Neutrophil (primary cell): ENCODE data around the gene NOX4.

Experiments used
- H3K27ac ChIP-seq: fragments of 200-600 bp; sonication (generic); 2 replicates; pipeline ENCODE4 v1.5.1; 2016; ENCODE audit warnings: mild to moderate bottlenecking, moderate library complexity
- H3K27me3 ChIP-seq: fragments of 200-600 bp; sonication (generic); 2 replicates; pipeline ENCODE4 v1.6.0; 2016; ENCODE audit warnings: mild to moderate bottlenecking
- H3K36me3 ChIP-seq: fragments of 200-600 bp; sonication (generic); 2 replicates; pipeline ENCODE4 v1.5.1; 2017
- H3K4me1 ChIP-seq, 2 experiments: fragments of 200-600 bp in 1 of 2; sonication (generic) in 1 of 2; 1 replicate in 1 of 2; 2 replicates in 1 of 2; pipeline versions ENCODE4 v1.5.1 to v1.6.1; 2013 to 2016; ENCODE audit warnings: low read depth in 1 of 2, low read length in 1 of 2, mild to moderate bottlenecking in 1 of 2, moderate library complexity in 1 of 2; ENCODE audit not compliant: control insufficient read depth in 1 of 2, insufficient read depth in 1 of 2
- H3K4me3 ChIP-seq, 2 experiments: fragments of 200-600 bp in 1 of 2; sonication (generic) in 1 of 2; 1 replicate in 1 of 2; 2 replicates in 1 of 2; pipeline ENCODE4 v1.5.1; 2013 to 2016; ENCODE audit warnings: low read depth in 1 of 2, low read length in 1 of 2, mild to moderate bottlenecking in 1 of 2, moderate library complexity in 1 of 2
- H3K9me3 ChIP-seq: fragments of 200-600 bp; sonication (generic); 2 replicates; pipeline ENCODE4 v1.5.1; 2016
- TF ChIP-seq, protein P1 (sequence below): fragments of 200-600 bp; sonication (generic); IDR thresholded peaks from 2 replicates; pipeline ENCODE4 v1.5.1; 2016; ENCODE audit warnings: antibody characterized with exemption

Gene NOX4

DNA sequence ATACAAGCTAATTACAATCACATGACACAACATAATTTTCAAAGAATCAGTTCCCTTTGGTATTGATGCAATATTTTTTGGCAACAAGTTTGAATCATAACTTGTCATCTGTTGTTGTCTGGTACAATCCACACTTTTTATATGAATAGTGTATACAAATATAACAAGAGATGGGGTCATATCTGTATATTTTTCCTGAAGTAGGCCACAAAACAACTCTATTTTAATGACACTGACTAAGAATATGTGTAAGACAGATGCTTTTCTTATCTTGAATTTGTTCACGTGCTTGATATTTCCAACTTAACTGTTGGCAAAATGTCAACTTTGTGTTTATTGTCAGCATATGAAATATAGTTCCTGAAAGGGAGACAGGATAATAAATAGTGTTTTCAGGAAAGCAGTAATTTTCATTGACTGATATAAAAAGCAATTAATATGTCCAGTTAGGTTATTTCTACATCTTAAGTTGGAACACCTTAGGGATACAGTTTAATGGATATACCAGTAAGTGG lies 27.9 kb downstream of the NOX4 start:
- no peaks in the 10 kb centered on the region for H3K4me1 ChIP-seq
- TF ChIP-seq, protein P1, sequence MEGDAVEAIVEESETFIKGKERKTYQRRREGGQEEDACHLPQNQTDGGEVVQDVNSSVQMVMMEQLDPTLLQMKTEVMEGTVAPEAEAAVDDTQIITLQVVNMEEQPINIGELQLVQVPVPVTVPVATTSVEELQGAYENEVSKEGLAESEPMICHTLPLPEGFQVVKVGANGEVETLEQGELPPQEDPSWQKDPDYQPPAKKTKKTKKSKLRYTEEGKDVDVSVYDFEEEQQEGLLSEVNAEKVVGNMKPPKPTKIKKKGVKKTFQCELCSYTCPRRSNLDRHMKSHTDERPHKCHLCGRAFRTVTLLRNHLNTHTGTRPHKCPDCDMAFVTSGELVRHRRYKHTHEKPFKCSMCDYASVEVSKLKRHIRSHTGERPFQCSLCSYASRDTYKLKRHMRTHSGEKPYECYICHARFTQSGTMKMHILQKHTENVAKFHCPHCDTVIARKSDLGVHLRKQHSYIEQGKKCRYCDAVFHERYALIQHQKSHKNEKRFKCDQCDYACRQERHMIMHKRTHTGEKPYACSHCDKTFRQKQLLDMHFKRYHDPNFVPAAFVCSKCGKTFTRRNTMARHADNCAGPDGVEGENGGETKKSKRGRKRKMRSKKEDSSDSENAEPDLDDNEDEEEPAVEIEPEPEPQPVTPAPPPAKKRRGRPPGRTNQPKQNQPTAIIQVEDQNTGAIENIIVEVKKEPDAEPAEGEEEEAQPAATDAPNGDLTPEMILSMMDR = no peak
- H3K27ac ChIP-seq = no peak overlapping the region
- no peaks in the 10 kb centered on the region for H3K27me3 ChIP-seq
- no peaks in the 10 kb centered on the region for H3K9me3 ChIP-seq
- H3K4me3 ChIP-seq = no peak overlapping the region
- no peaks in the 10 kb centered on the region for H3K36me3 ChIP-seq

DNA sequence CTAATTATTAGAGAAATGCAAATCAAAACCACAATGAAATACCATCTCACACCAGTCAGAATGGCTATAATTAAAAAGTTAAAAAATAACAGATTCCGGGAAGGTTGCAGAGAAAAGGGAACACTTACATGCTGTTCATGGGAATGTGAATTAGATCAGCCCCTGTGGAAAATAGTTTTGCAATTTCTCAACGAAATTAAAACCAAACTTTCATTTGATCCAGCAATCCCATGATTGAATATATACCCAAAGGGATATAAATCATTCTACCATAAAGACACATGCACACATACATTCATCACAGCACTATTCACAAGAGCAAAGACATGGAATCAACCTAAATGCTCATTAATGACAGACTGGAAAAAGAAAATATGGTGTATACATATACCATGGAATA lies 32.5 kb downstream of the NOX4 start:
- Histone ChIP-seq H3K9me3 (no peaks in the 10 kb centered on the region), H3K4me1 (no peaks in the 10 kb centered on the region), H3K4me3 (no peak overlapping the region), H3K36me3 (no peaks in the 10 kb centered on the region), H3K27ac (no peak overlapping the region), H3K27me3 (no peaks in the 10 kb centered on the region)
- TF ChIP-seq, protein P1 = no peak

DNA sequence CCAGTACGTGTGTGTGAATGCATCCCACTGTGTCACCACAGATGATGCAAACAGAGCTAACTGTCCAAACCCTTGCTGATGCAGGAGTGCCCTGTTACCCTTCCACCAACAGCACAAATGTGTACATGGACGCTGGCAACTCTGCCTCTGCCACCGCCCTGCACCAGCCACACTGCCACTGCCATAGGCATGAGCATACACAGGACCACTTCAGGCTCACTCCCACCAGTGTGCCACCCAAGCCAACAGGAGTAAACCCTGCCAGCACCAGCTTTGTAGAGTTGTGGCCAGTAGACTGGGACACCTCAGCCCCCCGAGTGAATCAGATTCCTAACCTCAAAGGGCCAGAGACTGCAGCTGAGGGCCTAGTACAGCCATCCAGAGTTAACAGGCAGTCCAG lies 34.0 kb downstream of the NOX4 start:
- no peaks in the 10 kb centered on the region for H3K27me3 ChIP-seq
- no peaks in the 10 kb centered on the region for H3K4me1 ChIP-seq
- no peak overlapping the region for H3K27ac ChIP-seq
- no peaks in the 10 kb centered on the region for H3K9me3 ChIP-seq
- no peak overlapping the region for H3K4me3 ChIP-seq
- H3K36me3 ChIP-seq = no peaks in the 10 kb centered on the region
- TF ChIP-seq, protein P1 = no peak

GRCh38 chr11:89456681-89457080 lies 34.5 kb downstream of the NOX4 start:
- TF ChIP-seq, protein P1 = no peak
- Histone ChIP-seq H3K4me1 (no peaks in the 10 kb centered on the region), H3K36me3 (no peaks in the 10 kb centered on the region), H3K27ac (no peak overlapping the region), H3K4me3 (no peak overlapping the region), H3K9me3 (no peaks in the 10 kb centered on the region), H3K27me3 (no peaks in the 10 kb centered on the region)

DNA sequence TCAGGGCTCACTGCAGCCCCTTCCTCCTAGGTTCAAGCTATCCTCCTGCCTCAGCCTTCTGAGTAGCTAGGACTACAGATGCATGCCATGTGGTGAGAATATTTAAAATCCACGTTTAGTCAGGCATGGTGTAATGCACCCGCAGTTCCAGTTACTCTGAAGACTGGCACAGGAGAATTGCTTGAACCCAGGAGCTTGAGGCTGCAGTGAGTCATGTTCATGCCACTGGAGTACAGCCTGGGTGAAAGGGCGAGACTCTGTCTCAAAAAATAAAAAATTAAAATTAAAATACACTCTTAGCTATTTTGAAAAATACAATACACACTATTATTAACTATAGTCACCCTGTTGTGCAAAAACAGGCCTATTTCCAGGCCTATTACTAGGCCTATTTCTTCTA lies 38.4 kb downstream of the NOX4 start:
- Histone ChIP-seq H3K4me1 (no peaks in the 10 kb centered on the region), H3K27ac (no peak overlapping the region), H3K4me3 (no peak overlapping the region), H3K9me3 (no peaks in the 10 kb centered on the region), H3K36me3 (no peaks in the 10 kb centered on the region), H3K27me3 (no peaks in the 10 kb centered on the region)
- TF ChIP-seq, protein P1 = no peak

- no peaks in the 10 kb centered on the region for H3K36me3 ChIP-seq
- no peaks in the 10 kb centered on the region for H3K4me1 ChIP-seq
- H3K9me3 ChIP-seq = no peaks in the 10 kb centered on the region
- no peak overlapping the region for H3K4me3 ChIP-seq
- H3K27ac ChIP-seq = no peak overlapping the region
- H3K27me3 ChIP-seq = no peaks in the 10 kb centered on the region
- TF ChIP-seq, protein P1 = no peak
These were observed 43.3 kb downstream of the NOX4 start for GRCh38 chr11:89447845-89448244.
